Measurements from ENCODE around the gene CYBB. TPM values are rescaled to one million over a fixed set of nuclear protein-coding genes. Genes with fewer than 3 reads are reported as not detected.

Gene CYBB
- total and polyA plus RNA-seq, 4 experiments from 2014 or later, result 0.05 to 8.1 (median 3.6) TPM

GRCh38 chrX:37846934-37847732 lies 67.3 kb downstream of the CYBB start, which contains the start of gene DYNLT3:
DYNLT3 (minus strand) TSS chrX:37847571; CDS start chrX:37847510, 61 bp downstream.
- peak within 1 kb of the TSS; percentile 94 to 98 (median 96) for H3K27ac Mint-ChIP-seq
- H3K4me1 ChIP-seq (ENCODE audit: insufficient read depth, low read length), result peaks cover 8% of the 10 kb centered on the region
- H3K27me3 ChIP-seq (ENCODE audit: insufficient read depth, low read length), result no peaks in the 10 kb centered on the region
- CTCF ChIA-PET (ENCODE audit: partially characterized antibody), result interaction anchor here (1.0 kb wide), 1 partner anchor 21 kb away, joined by 3 read pairs; no protein-coding TSS in a partner anchor
- peaks cover 0 to 2% (median 0%) of the 10 kb centered on the region in 8 donors for H3K9me3 Mint-ChIP-seq
- no peaks in the 10 kb centered on the region for H3K9me3 ChIP-seq (ENCODE audit: control insufficient read depth in 1 of 2, low read length in 2 of 2)
- H3K27me3 Mint-ChIP-seq, result no peaks in the 10 kb centered on the region
- peak within 1 kb of the TSS; percentile 93 for H3K27ac ChIP-seq (ENCODE audit: low read depth, low read length)
- H3K4me3 ChIP-seq (ENCODE audit: low read length in 2 of 2), result peak within 1 kb of the TSS; percentile 61 to 66
- POLR2A ChIA-PET (ENCODE audit: partially characterized antibody), result interaction anchor here (1.3 kb wide), 1 partner anchor 481 kb away, joined by 3 read pairs; the partner anchor contains the start of gene RPGR
- intact Hi-C loops (cut with micrococcal nuclease), result loop anchor here (1.0 kb wide), 1 partner anchor 480 kb away; the partner anchor contains the start of gene RPGR
- H3K36me3 Mint-ChIP-seq, result peaks cover 3 to 8% of the 10 kb centered on the region in 2 donors
- no peaks in the 10 kb centered on the region for H3K36me3 ChIP-seq (ENCODE audit: insufficient read depth, low read length)
- H3K4me3 Mint-ChIP-seq, result peak within 1 kb of the TSS; percentile 83 to 91 (median 88)
- peak; percentile 76 to 83 (median 82) for DNase-seq
- peaks cover 15 to 38% (median 25%) of the 10 kb centered on the region in 4 donors for H3K4me1 Mint-ChIP-seq

- Mint-ChIP-seq H3K27me3 (no peaks in the 10 kb centered on the region), H3K36me3 (peaks cover 3 to 8% of the 10 kb centered on the region in 2 donors), H3K9me3 (peaks cover 0 to 2% (median 0%) of the 10 kb centered on the region in 8 donors), H3K4me3 (peak overlapping the region; percentile 83 to 90 (median 88)), H3K27ac (peak overlapping the region; percentile 94 to 98 (median 96)), H3K4me1 (peaks cover 15 to 33% (median 24%) of the 10 kb centered on the region in 4 donors)
- intact Hi-C loops (cut with micrococcal nuclease), result loop anchor here (1.0 kb wide), 1 partner anchor 480 kb away; the partner anchor contains the start of gene RPGR
- Histone ChIP-seq H3K36me3 (ENCODE audit: insufficient read depth, low read length) (no peaks in the 10 kb centered on the region), H3K4me1 (ENCODE audit: insufficient read depth, low read length) (peaks cover 4% of the 10 kb centered on the region), H3K27ac (ENCODE audit: low read depth, low read length) (peak overlapping the region; percentile 93), H3K27me3 (ENCODE audit: insufficient read depth, low read length) (no peaks in the 10 kb centered on the region), H3K9me3 (ENCODE audit: control insufficient read depth in 1 of 2, low read length in 2 of 2) (no peaks in the 10 kb centered on the region), H3K4me3 (ENCODE audit: low read length in 2 of 2) (peak overlapping the region; percentile 61 to 66)
- CTCF ChIA-PET (ENCODE audit: partially characterized antibody), result interaction anchor here (0.8 to 1.0 kb wide), 2 partner anchors 22 to 102 kb away, joined by 3 read pairs; no protein-coding TSS in a partner anchor
- POLR2A ChIA-PET (ENCODE audit: partially characterized antibody), result interaction anchor here (0.8 kb wide), 1 partner anchor 12 kb away, joined by 4 read pairs; no protein-coding TSS in a partner anchor
- no peak for DNase-seq
These were observed 67.9 kb downstream of the CYBB start for GRCh38 chrX:37847733-37848197.

GRCh38 chrX:37854148-37854547 lies 74.3 kb downstream of the CYBB start:
- H3K27me3 ChIP-seq (ENCODE audit: insufficient read depth, low read length), result no peaks in the 10 kb centered on the region
- H3K4me1 ChIP-seq (ENCODE audit: insufficient read depth, low read length), result no peaks in the 10 kb centered on the region
- intact Hi-C loops (cut with micrococcal nuclease), result no loop called here
- CTCF ChIA-PET (ENCODE audit: partially characterized antibody), result no interaction called here
- Mint-ChIP-seq H3K9me3 (peaks cover 0 to 2% (median 0%) of the 10 kb centered on the region in 8 donors), H3K4me1 (no peaks in the 10 kb centered on the region), H3K27me3 (peaks cover 0 to 5% of the 10 kb centered on the region in 2 donors), H3K27ac (no peak overlapping the region), H3K4me3 (no peak overlapping the region), H3K36me3 (no peaks in the 10 kb centered on the region)
- H3K27ac ChIP-seq (ENCODE audit: low read depth, low read length), result no peak overlapping the region
- no peak for DNase-seq
- POLR2A ChIA-PET (ENCODE audit: partially characterized antibody), result no interaction called here
- H3K9me3 ChIP-seq (ENCODE audit: control insufficient read depth in 1 of 2, low read length in 2 of 2), result no peaks in the 10 kb centered on the region
- no peak overlapping the region for H3K4me3 ChIP-seq (ENCODE audit: low read length in 2 of 2)
- no peaks in the 10 kb centered on the region for H3K36me3 ChIP-seq (ENCODE audit: insufficient read depth, low read length)

GRCh38 chrX:37854748-37855147 lies 74.9 kb downstream of the CYBB start:
- H3K36me3 Mint-ChIP-seq, result no peaks in the 10 kb centered on the region
- Histone ChIP-seq H3K27me3 (ENCODE audit: insufficient read depth, low read length) (no peaks in the 10 kb centered on the region), H3K4me1 (ENCODE audit: insufficient read depth, low read length) (no peaks in the 10 kb centered on the region), H3K4me3 (ENCODE audit: low read length in 2 of 2) (no peak overlapping the region), H3K27ac (ENCODE audit: low read depth, low read length) (no peak overlapping the region), H3K9me3 (ENCODE audit: control insufficient read depth in 1 of 2, low read length in 2 of 2) (no peaks in the 10 kb centered on the region), H3K36me3 (ENCODE audit: insufficient read depth, low read length) (no peaks in the 10 kb centered on the region)
- no peak overlapping the region for H3K27ac Mint-ChIP-seq
- ChIA-PET POLR2A (ENCODE audit: partially characterized antibody) (no interaction called here), CTCF (ENCODE audit: partially characterized antibody) (no interaction called here)
- H3K4me3 Mint-ChIP-seq, result no peak overlapping the region
- peaks cover 0 to 2% (median 0%) of the 10 kb centered on the region in 8 donors for H3K9me3 Mint-ChIP-seq
- intact Hi-C loops (cut with micrococcal nuclease), result no loop called here
- no peaks in the 10 kb centered on the region for H3K4me1 Mint-ChIP-seq
- no peak for DNase-seq
- H3K27me3 Mint-ChIP-seq, result peaks cover 0 to 5% of the 10 kb centered on the region in 2 donors

GRCh38 chrX:37860721-37861120 lies 80.9 kb downstream of the CYBB start:
- no peak overlapping the region for H3K4me3 Mint-ChIP-seq
- CTCF ChIA-PET (ENCODE audit: partially characterized antibody), result no interaction called here
- peaks cover 0 to 6% of the 10 kb centered on the region in 2 donors for H3K27me3 Mint-ChIP-seq

GRCh38 chrX:37862851-37863250 lies 83.0 kb downstream of the CYBB start:
- H3K27ac ChIP-seq (ENCODE audit: low read depth, low read length), result no peak overlapping the region
- no peaks in the 10 kb centered on the region for H3K9me3 ChIP-seq (ENCODE audit: control insufficient read depth in 1 of 2, low read length in 2 of 2)
- H3K9me3 Mint-ChIP-seq, result peaks cover 0 to 6% (median 2%) of the 10 kb centered on the region in 8 donors
- no peak for DNase-seq
- peaks cover 2 to 10% (median 5%) of the 10 kb centered on the region in 4 donors for H3K4me1 Mint-ChIP-seq
- no peak overlapping the region for H3K27ac Mint-ChIP-seq
- ChIA-PET POLR2A (ENCODE audit: partially characterized antibody) (no interaction called here), CTCF (ENCODE audit: partially characterized antibody) (no interaction called here)
- H3K4me1 ChIP-seq (ENCODE audit: insufficient read depth, low read length), result no peaks in the 10 kb centered on the region
- no peaks in the 10 kb centered on the region for H3K36me3 ChIP-seq (ENCODE audit: insufficient read depth, low read length)
- H3K27me3 Mint-ChIP-seq, result peaks cover 0 to 6% of the 10 kb centered on the region in 2 donors
- H3K4me3 ChIP-seq (ENCODE audit: low read length in 2 of 2), result no peak overlapping the region
- no peaks in the 10 kb centered on the region for H3K36me3 Mint-ChIP-seq
- intact Hi-C loops (cut with micrococcal nuclease), result no loop called here
- H3K4me3 Mint-ChIP-seq, result no peak overlapping the region
- no peaks in the 10 kb centered on the region for H3K27me3 ChIP-seq (ENCODE audit: insufficient read depth, low read length)

More at GRCh38 chrX:37860721-37861120, 80.9 kb downstream of the CYBB start:
- intact Hi-C loops (cut with micrococcal nuclease), result no loop called here
- no peak for DNase-seq
- H3K36me3 ChIP-seq (ENCODE audit: insufficient read depth, low read length), result no peaks in the 10 kb centered on the region
- no peak overlapping the region for H3K27ac ChIP-seq (ENCODE audit: low read depth, low read length)
- H3K27ac Mint-ChIP-seq, result no peak overlapping the region
- POLR2A ChIA-PET (ENCODE audit: partially characterized antibody), result no interaction called here
- H3K4me1 ChIP-seq (ENCODE audit: insufficient read depth, low read length), result no peaks in the 10 kb centered on the region
- H3K4me1 Mint-ChIP-seq, result no peaks in the 10 kb centered on the region
- no peaks in the 10 kb centered on the region for H3K36me3 Mint-ChIP-seq
- no peak overlapping the region for H3K4me3 ChIP-seq (ENCODE audit: low read length in 2 of 2)
- H3K9me3 Mint-ChIP-seq, result no peaks in the 10 kb centered on the region
- H3K27me3 ChIP-seq (ENCODE audit: insufficient read depth, low read length), result no peaks in the 10 kb centered on the region
- H3K9me3 ChIP-seq (ENCODE audit: control insufficient read depth in 1 of 2, low read length in 2 of 2), result no peaks in the 10 kb centered on the region
